Peyer's patch (tissue), 4 donors: ENCODE measurements around the gene PPTC7.

ENCODE experiments used
- CTCF ChIP-seq, 6 experiments: fragments of 450-650 bp in 4 of 6; fragments of 200-600 bp in 2 of 6; sonication (generic) in 1 of 6; IDR thresholded peaks; one replicate each; pipeline ENCODE4 v1.5.1; 2017 to 2019; ENCODE audit warnings: antibody characterized with exemption in 6 of 6, mild to moderate bottlenecking in 3 of 6, moderate library complexity in 1 of 6
- POLR2A ChIP-seq, 2 donors: fragments of 450-650 bp; IDR thresholded peaks; one replicate each; pipeline ENCODE4 v1.5.1; 2017; ENCODE audit warnings: antibody characterized with exemption in 2 of 2, mild to moderate bottlenecking in 2 of 2, moderate library complexity in 2 of 2

DNA sequence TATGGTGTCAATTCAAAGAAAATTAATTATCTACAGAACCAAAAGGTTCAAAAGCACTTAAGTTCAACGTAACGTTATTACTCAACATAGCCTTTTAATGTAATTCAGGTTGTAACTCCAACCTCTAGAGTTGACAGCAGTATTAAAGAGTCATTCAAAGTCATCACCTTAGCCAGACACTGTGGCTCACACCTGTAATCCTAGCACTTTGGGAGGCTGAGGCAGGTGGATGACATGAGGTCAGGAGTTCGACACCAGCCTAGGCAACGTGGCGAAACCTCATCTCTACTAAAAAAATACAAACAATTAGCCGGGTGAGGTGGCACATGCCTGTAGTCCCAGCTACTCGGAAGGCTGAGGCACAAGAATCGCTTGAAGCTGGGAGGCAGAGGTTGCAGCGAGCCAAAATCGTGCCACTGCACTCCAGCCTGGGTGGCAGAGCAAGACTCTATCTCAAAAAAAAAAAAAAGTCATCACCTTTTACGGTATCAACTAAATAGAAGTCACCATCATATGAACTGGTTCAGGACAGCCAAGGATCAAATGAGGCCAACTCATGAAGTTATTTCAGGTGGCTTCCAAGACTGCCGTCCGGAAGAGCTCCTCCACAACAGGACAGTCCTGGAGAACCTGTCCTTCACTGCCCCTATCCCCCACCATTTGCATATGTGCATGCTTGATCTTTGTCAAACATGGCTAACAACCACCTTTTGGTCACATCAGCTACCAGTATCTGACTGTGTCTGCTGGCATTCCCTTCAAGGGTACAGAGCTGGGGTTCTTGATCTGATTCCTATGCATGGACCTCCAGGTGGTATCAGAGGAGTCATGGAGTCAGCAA, 4.2 kb downstream of the PPTC7 start:
- no peak for TF ChIP-seq CTCF (IDR thresholded peaks at IDR 0.05)
- no peak for TF ChIP-seq POLR2A (IDR thresholded peaks at IDR 0.05)
